Neural progenitor cell (in vitro differentiated cells): Measurements from ENCODE around the gene ZNF25.
"Not testable (repeated sequence)": the region's sequence is repeated elsewhere in the genome, so short reads cannot be mapped to it uniquely, and the experiment has no call there.

Experiments used
- EZH2 ChIP-seq: fragments of 200-600 bp; sonication (generic); IDR thresholded peaks from 2 replicates; pipeline ENCODE4 v1.6.1; 2017; ENCODE audit warnings: antibody characterized with exemption, mild to moderate bottlenecking, moderate library complexity
- TF ChIP-seq, protein P1 (sequence below): fragments of 200-600 bp; sonication (generic); IDR thresholded peaks from 2 replicates; pipeline ENCODE4 v1.5.1; 2017; ENCODE audit warnings: antibody characterized with exemption, mild to moderate bottlenecking

DNA sequence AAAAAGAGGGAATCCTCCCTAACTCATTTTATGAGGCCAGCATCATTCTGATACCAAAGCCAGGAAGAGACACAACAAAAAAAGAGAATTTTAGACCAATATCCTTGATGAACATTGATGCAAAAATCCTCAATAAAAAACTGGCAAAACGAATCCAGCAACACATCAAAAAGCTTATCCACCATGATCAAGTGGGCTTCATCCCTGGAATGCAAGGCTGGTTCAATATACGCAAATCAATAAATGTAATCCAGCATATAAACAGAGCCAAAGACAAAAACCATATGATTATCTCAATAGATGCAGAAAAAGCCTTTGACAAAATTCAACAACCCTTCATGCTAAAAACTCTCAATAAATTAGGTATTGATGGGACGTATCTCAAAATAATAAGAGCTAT lies 22.5 kb upstream of the ZNF25 start:
- TF ChIP-seq EZH2, result not testable (repeated sequence)
- TF ChIP-seq, protein P1, sequence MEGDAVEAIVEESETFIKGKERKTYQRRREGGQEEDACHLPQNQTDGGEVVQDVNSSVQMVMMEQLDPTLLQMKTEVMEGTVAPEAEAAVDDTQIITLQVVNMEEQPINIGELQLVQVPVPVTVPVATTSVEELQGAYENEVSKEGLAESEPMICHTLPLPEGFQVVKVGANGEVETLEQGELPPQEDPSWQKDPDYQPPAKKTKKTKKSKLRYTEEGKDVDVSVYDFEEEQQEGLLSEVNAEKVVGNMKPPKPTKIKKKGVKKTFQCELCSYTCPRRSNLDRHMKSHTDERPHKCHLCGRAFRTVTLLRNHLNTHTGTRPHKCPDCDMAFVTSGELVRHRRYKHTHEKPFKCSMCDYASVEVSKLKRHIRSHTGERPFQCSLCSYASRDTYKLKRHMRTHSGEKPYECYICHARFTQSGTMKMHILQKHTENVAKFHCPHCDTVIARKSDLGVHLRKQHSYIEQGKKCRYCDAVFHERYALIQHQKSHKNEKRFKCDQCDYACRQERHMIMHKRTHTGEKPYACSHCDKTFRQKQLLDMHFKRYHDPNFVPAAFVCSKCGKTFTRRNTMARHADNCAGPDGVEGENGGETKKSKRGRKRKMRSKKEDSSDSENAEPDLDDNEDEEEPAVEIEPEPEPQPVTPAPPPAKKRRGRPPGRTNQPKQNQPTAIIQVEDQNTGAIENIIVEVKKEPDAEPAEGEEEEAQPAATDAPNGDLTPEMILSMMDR, result not testable (repeated sequence)
